Measurements from ENCODE around the gene DMTF1. TPM values are rescaled to one million over a fixed set of nuclear protein-coding genes. Genes with fewer than 3 reads are reported as not detected.

DMTF1 gene
- total RNA-seq, 1 experiment from 2014 or later, result 77.8 TPM

Other genes starting within 250 kb of the DMTF1 start
- 16.7 and 21.0 TPM in 2 replicates for gene ELAPOR2, start 92.8 kb upstream of the DMTF1 start, total RNA-seq (2014; rRNA removed; shearing (Covaris generic))
- gene TMEM243, start 67.3 kb downstream of the DMTF1 start, total RNA-seq (2014; rRNA removed; shearing (Covaris generic)), result 74.0 and 86.3 TPM in 2 replicates
- gene CROT, start 193.2 kb downstream of the DMTF1 start, total RNA-seq (2014; rRNA removed; shearing (Covaris generic)), result 11.0 and 15.7 TPM in 2 replicates

All from SJCRH30 (cell line).